Measurements from ENCODE around the gene KLHL13.
"Not testable (repeated sequence)": the region's sequence is repeated elsewhere in the genome, so short reads cannot be mapped to it uniquely, and the experiment has no call there.

KLHL13 gene

GRCh38 chrX:117995378-117995777 lies 121.2 kb downstream of the KLHL13 start:
- DNase-seq (ENCODE audit: extremely low read depth in 1 of 2, low read depth in 1 of 2), result no peak

DNA sequence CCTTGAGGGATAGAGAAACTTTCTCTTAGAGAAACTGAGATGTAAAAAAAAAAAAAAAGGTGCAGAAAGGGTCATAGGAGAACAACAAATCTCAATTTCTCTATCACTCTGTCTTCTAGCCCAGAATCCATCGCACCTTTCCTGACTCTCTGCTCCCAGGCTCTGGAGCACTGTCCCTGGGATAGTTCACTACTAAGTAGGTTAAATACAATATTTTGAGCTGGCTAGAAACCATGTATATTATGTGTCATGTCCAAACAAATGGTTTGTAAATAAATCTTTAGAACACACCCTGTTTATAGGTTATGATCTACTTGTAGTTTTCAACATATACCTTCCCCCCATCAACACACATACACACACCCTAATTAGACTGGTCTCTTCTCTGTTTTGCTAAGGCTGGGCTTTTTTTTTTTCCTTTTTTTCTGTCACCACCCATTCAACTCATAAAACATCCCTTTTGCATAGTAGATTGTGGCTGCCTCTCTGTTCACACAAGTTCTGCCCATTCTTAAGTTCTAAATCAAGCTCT lies 124.4 kb downstream of the KLHL13 start:
- DNase-seq (ENCODE audit: extremely low read depth in 1 of 2, low read depth in 1 of 2), result no peak

- DNase-seq (ENCODE audit: extremely low read depth in 1 of 2, low read depth in 1 of 2), result no peak
These were observed 126.2 kb downstream of the KLHL13 start for GRCh38 chrX:117990438-117990837.

DNA sequence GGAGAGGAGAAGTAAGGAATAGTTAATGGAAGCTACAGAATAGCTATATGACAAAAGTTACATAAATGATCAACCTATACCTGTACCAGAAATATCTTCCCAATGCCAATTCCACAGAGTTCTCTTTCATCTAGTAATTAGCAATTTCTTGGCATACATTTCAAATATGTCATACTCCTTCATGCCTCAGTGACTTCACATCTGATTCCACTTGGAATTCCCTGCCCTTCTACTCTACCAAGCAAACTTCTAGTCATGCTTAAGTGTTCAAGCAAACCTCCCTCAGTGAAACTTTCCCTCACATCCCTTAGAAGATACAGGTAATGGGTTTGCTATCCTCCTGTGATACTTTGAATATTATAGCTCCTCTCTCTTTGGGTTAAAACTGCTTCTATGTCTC lies 127.1 kb downstream of the KLHL13 start:
- no peak for DNase-seq (ENCODE audit: extremely low read depth in 1 of 2, low read depth in 1 of 2)

- no peak for DNase-seq (ENCODE audit: extremely low read depth in 1 of 2, low read depth in 1 of 2)
These were observed 129.2 kb downstream of the KLHL13 start for GRCh38 chrX:117987373-117987772.

- no peak for DNase-seq (ENCODE audit: extremely low read depth in 1 of 2, low read depth in 1 of 2)
These were observed 131.4 kb downstream of the KLHL13 start for GRCh38 chrX:117985241-117985640.

DNA sequence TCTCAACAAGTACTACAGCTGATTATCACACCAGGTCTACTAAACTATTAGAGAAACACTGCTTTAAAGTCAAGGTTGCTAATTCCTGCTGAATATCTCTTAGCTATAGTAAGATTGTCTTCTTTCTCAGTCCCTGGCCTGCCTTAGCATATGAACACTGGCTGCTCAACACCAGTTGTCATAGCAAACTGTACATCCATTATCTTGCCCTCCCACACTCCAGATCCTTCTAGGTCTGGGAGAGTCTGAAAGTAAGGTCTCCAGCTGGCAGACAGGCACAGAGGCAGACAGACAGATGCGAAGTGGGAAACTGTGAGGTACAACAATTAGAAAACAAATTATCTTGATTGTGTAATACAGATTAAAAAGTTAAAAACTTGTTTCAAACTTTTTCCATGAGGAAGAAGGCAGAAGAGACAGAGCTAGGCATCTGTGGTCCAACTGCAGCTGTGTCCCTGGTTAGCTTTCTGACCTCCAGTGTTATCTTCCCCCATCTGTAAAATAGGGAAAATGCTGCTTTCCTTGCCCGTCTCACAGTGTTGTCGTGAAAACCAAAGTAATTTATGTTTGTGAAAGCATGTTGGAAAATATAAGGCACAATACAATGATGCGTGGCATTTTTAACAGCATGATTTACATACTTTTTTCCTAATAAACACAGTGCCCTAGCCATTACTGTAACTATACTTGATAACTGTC lies 133.8 kb downstream of the KLHL13 start:
- no peak for DNase-seq (ENCODE audit: extremely low read depth in 1 of 2, low read depth in 1 of 2)

DNA sequence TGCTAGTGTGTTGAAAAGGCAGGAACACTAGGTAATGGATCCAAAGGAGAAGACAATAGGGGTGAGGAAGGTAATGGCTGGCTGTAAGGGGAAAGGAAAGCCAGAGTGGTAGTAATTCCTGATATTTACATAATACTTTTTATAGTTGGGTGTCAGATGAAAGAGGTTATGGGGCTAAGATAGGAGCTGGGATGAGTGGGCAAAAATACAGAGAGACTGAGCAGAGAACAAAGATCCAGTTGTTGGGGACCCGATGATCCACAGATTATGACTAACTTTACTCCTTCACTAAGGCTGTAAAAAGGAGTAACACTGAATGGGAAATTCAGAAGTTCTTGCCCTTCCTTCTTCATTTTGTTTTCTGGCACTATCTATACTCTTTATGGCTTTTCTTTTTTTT lies 138.2 kb downstream of the KLHL13 start:
- DNase-seq (ENCODE audit: extremely low read depth in 1 of 2, low read depth in 1 of 2), result no peak

GRCh38 chrX:117977526-117977925 lies 139.1 kb downstream of the KLHL13 start:
- DNase-seq (ENCODE audit: extremely low read depth in 1 of 2, low read depth in 1 of 2), result no peak

DNA sequence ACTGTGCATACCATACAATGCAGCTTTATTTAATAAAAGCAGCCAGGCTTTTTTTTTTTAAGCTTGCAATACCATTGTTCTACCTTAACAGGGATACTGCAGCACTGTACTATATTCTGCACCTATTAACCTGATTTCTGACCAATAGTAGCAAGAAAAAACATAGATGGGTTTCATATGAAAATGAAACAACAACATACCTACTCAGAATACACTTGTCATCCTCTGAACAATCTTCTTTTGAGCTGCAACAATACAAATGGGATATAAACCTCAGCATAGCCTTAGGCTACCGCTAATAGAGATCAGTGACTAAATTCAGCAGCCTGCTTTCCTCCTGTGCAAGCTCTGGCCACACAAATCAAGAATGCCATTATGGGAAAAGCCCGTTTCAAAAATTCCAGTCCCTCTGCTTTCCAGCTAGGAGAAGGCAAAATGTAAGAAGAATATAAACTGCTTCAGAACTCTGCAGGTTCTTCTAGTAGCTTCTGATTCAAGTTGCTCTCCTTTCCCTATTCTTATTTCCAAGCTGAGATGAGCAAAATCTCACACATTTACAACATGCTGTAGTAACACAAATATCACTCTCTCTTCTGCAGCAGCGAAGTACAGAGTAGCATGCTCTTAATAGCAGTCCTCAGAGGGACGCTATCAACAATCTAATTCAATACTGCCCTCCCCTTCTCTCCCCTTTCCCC lies 143.4 kb downstream of the KLHL13 start:
- DNase-seq (ENCODE audit: extremely low read depth in 1 of 2, low read depth in 1 of 2), result no peak

- no peak for DNase-seq (ENCODE audit: extremely low read depth in 1 of 2, low read depth in 1 of 2)
These were observed 143.9 kb downstream of the KLHL13 start for GRCh38 chrX:117972711-117973109.

GRCh38 chrX:117969782-117970181 lies 146.8 kb downstream of the KLHL13 start:
- DNase-seq (ENCODE audit: extremely low read depth in 1 of 2, low read depth in 1 of 2), result no peak

DNA sequence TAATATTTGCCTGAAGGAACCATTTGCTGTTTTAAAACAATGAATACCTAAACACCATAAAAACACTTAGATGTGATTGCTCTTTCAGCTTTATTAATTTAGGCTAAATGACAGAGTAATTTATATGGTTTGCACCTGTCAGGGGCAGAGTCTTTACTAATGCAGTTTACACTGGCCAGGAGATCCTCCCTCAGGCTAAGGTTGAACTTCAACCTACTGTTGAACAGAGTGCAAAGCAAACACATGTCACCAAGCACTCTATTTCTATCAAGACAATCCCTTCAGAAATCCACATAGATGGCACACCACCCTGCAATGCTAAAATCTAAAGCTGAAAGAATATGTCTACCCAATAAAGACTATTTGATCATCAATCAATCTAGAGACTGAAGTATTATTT lies 147.3 kb downstream of the KLHL13 start:
- no peak for DNase-seq (ENCODE audit: extremely low read depth in 1 of 2, low read depth in 1 of 2)

DNA sequence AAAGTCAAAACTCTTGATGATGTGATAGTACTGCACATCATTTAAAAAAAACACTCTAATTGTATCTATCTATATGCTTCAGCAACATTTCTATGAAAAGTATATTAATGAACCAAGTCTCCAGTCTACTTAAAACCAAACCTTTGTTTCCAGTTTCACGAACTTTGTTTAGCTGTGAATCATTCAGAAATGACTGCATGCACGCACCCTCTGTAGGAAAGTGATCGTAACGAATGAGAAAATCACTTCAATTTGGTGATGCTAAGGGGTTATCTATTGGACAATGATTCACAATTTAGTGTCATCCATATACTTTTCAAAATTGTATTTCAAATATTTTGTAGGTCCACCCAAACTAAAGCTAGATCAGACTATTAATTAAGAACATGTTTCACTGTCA lies 157.6 kb downstream of the KLHL13 start:
- no peak for DNase-seq (ENCODE audit: extremely low read depth in 1 of 2, low read depth in 1 of 2)

DNA sequence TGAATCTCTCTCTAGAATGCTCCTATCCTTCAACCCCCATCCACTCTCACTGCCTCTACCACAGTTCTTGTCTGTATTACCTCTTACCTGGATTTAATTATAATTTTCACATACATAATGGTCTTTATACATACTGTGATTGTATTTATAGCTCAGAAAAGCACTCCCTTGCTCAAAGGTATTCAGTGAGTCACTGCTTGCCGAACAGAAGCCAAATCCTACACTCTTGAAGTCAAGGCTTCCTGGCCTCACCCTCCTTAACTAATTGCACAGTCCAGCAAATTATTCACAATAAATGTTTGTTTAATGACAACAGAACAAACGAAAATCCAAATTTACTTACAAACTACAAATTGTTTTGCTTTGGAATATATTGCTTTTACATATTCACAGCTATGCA lies 159.5 kb downstream of the KLHL13 start:
- DNase-seq (ENCODE audit: extremely low read depth in 1 of 2, low read depth in 1 of 2), result no peak

- DNase-seq (ENCODE audit: extremely low read depth in 1 of 2, low read depth in 1 of 2), result not testable (repeated sequence)
These were observed 177.3 kb downstream of the KLHL13 start for GRCh38 chrX:117939296-117939695.

- DNase-seq (ENCODE audit: extremely low read depth in 1 of 2, low read depth in 1 of 2), result no peak
These were observed 180.5 kb downstream of the KLHL13 start for GRCh38 chrX:117936118-117936517.

DNA sequence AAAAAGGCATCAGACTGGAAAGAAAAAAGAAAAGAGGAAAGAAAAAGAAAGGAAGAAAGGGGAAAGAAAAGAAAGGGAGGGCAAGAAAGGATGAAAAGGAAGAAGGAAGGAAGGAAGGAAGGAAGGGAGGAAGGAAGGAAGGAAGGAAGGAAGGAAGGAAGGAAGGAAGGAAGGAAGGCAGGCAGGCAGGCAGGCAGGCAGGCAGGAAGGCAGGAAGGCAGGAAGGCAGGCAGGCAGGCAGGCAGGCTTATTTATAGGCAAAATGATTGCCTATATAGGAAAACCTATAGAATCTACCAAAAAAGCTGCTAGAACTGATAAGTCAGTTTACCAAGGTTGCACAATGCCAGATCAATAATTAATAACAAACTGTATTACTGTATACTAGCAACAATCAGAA lies 186.5 kb downstream of the KLHL13 start:
- not testable (repeated sequence) for DNase-seq (ENCODE audit: extremely low read depth in 1 of 2, low read depth in 1 of 2)

DNA sequence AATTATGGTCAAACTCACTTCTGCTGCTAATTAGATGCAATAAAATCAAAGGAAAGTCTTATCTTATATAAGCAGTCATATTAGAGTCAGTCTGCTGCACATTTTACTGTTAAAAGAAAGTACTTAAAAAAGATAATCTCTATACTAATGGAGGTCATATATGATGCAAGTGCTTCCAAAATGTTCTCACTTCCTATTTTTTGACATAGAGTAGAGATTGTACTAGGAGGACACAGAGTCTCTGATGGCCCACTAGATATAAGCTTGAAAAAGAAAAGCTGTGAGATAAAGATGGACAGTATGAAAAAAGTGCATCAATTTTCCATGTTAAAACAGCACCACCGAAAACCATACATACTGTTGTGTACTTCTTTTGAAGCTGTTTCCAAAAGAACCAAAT lies 196.9 kb downstream of the KLHL13 start:
- DNase-seq (ENCODE audit: extremely low read depth in 1 of 2, low read depth in 1 of 2), result no peak

DNA sequence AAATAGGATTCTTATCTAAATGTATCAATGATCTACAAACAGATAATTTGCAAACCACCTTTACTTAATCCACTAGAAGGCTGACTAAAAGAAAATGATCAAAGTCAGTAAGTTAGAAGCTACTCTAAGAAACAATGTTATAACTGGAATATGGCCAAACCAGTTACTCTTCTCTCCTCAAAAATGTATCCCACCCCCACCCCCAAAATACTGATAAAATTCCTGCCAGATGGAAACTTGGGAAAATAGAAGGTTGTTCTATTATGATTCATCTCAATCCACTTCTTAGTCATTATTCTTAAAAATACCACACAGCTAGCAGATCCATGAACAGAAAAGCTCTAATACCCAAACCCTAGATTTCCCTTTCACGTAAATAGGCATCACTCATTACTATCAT lies 206.4 kb downstream of the KLHL13 start:
- no peak for DNase-seq (ENCODE audit: extremely low read depth in 1 of 2, low read depth in 1 of 2)

DNA sequence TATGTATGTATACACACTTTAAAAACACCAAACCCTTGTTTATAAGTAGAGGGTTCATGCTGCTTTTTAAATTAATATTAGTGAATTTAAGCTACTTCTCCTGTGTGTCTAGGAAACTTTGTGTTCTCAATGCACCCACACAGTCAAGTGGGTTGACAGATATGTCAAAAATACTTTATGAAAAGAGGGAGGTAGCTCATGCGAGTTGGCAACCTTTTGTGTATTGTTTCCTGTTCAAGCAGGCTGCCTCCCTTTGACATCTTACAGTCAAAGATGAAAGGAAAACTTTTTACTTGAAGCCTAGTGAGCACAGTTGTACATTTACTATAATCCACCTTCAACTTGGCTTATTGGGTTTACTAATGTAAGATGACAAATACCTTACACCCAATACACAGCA lies 218.4 kb downstream of the KLHL13 start:
- DNase-seq (ENCODE audit: extremely low read depth in 1 of 2, low read depth in 1 of 2), result no peak

DNA sequence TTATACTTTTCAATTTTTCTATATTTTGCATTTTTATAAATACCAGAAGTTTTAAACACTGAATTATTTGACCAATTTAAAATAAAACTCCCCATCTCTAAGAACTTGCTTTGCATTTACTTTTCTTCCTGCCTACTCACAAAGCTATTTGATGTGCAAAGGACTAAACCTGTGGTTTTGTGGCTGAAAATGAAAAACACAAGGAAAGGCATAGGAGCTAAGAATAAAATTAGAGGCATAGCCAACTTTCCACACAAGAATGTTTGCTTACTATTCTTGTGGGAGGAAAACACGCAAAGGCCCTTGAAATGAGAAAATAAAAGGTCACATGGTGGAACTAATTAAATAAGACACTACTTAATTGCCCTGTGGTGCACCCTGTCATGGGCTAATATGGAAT lies 221.2 kb downstream of the KLHL13 start:
- DNase-seq (ENCODE audit: extremely low read depth in 1 of 2, low read depth in 1 of 2), result no peak
